PC-3 (cell line): ENCODE data around the gene IL17RC.

Experiments used
- EZH2 ChIP-seq: fragments of 300-600 bp; sonication (generic); IDR thresholded peaks from one replicate; pipeline ENCODE4 v1.6.1; 2017; ENCODE audit warnings: antibody characterized with exemption, mild to moderate bottlenecking, low read length; ENCODE audit not compliant: unreplicated experiment
- EZH2phosphoT487 ChIP-seq: fragments of 300-600 bp; sonication (generic); IDR thresholded peaks from 2 replicates; pipeline ENCODE4 v1.6.1; 2018; ENCODE audit warnings: mild to moderate bottlenecking, antibody characterized with exemption, low read length, borderline replicate concordance
- TF ChIP-seq, protein P1 (sequence below): fragments of 300-600 bp; sonication (generic); conservative IDR thresholded peaks from 2 replicates; pipeline ENCODE4 v1.5.1; 2017; ENCODE audit warnings: antibody characterized with exemption, low read depth, mild to moderate bottlenecking, low read length

GRCh38 chr3:9930804-9931418 lies 14.0 kb downstream of the IL17RC start:
- TF ChIP-seq, protein P1, sequence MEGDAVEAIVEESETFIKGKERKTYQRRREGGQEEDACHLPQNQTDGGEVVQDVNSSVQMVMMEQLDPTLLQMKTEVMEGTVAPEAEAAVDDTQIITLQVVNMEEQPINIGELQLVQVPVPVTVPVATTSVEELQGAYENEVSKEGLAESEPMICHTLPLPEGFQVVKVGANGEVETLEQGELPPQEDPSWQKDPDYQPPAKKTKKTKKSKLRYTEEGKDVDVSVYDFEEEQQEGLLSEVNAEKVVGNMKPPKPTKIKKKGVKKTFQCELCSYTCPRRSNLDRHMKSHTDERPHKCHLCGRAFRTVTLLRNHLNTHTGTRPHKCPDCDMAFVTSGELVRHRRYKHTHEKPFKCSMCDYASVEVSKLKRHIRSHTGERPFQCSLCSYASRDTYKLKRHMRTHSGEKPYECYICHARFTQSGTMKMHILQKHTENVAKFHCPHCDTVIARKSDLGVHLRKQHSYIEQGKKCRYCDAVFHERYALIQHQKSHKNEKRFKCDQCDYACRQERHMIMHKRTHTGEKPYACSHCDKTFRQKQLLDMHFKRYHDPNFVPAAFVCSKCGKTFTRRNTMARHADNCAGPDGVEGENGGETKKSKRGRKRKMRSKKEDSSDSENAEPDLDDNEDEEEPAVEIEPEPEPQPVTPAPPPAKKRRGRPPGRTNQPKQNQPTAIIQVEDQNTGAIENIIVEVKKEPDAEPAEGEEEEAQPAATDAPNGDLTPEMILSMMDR: peak; percentile 47
- TF ChIP-seq EZH2 (no peak), EZH2phosphoT487 (no peak)
